Stimulated activated naive B cell treated with anti-CD40 and anti-IgM and Interleukin-4, amounts not matched to agents 10 μg/mL and 1 μg/mL and 100 μg/mL, for 72 hours (primary cell): ENCODE data around the gene ROBO3.

ENCODE experiments used
- ATAC-seq, 2 donors: fragments of 150-1000 bp; cut with Tn5 transposase; replicated peaks; 2 replicates each; pipeline ENCODE4 v1.10.0; 2021; ENCODE audit warnings: moderate library complexity in 1 of 2
- DNase-seq: peaks from one replicate; pipeline ENCODE4 v3.0.0; 2021
- H3K27ac Mint-ChIP-seq: one replicate; pipeline ENCODE4 v1.8.0; 2022; ENCODE audit warnings: mild to moderate bottlenecking, mixed read lengths
- H3K27me3 Mint-ChIP-seq, 2 donors: one replicate each; pipeline ENCODE4 v1.8.0; 2022; ENCODE audit warnings: mixed read lengths in 2 of 2
- H3K36me3 Mint-ChIP-seq, 2 donors: one replicate each; pipeline ENCODE4 v1.8.0; 2022; ENCODE audit warnings: mixed read lengths in 2 of 2, mild to moderate bottlenecking in 1 of 2
- H3K4me1 Mint-ChIP-seq, 2 donors: one replicate each; pipeline ENCODE4 v1.8.0; 2022; ENCODE audit warnings: mixed read lengths in 2 of 2, mild to moderate bottlenecking in 1 of 2
- H3K4me3 Mint-ChIP-seq, 2 donors: one replicate each; pipeline ENCODE4 v1.8.0; 2022; ENCODE audit warnings: mild to moderate bottlenecking in 2 of 2, mixed read lengths in 2 of 2, moderate library complexity in 1 of 2
- H3K9me3 Mint-ChIP-seq, 2 donors: one replicate each; pipeline ENCODE4 v1.8.0; 2022; ENCODE audit warnings: mixed read lengths in 2 of 2, mild to moderate bottlenecking in 1 of 2

Gene ROBO3

GRCh38 chr11:124896821-124897391, 31.7 kb downstream of the ROBO3 start:
- ATAC-seq (no peak), DNase-seq (no peak)
- peaks cover 44 to 45% of the 10 kb centered on the region in 2 donors for H3K27me3 Mint-ChIP-seq
- no peaks in the 10 kb centered on the region for H3K36me3 Mint-ChIP-seq
- no peak overlapping the region for H3K27ac Mint-ChIP-seq
- H3K9me3 Mint-ChIP-seq, result no peaks in the 10 kb centered on the region
- peaks cover 0 to 2% of the 10 kb centered on the region in 2 donors for H3K4me1 Mint-ChIP-seq
- no peak overlapping the region for H3K4me3 Mint-ChIP-seq

- Mint-ChIP-seq H3K9me3 (no peaks in the 10 kb centered on the region), H3K4me1 (peaks cover 0 to 2% of the 10 kb centered on the region in 2 donors), H3K4me3 (no peak within 1 kb of the TSS), H3K27me3 (peaks cover 38 to 45% of the 10 kb centered on the region in 2 donors), H3K36me3 (no peaks in the 10 kb centered on the region), H3K27ac (no peak within 1 kb of the TSS)
- ATAC-seq, result no peak
- DNase-seq, result no peak
Measured at GRCh38 chr11:124897674-124898262, 32.5 kb downstream of the ROBO3 start, which contains the start of gene ROBO4. TSS of gene ROBO4 (minus strand) at chr11:124897865. CDS start at chr11:124897795, 70 bp downstream.

- H3K36me3 Mint-ChIP-seq, result no peaks in the 10 kb centered on the region
- H3K27me3 Mint-ChIP-seq, result peaks cover 43 to 45% of the 10 kb centered on the region in 2 donors
- H3K4me1 Mint-ChIP-seq, result peaks cover 0 to 2% of the 10 kb centered on the region in 2 donors
- H3K4me3 Mint-ChIP-seq, result no peak overlapping the region
- H3K9me3 Mint-ChIP-seq, result no peaks in the 10 kb centered on the region
- no peak for DNase-seq
- H3K27ac Mint-ChIP-seq, result no peak overlapping the region
- no peak for ATAC-seq
Measured at GRCh38 chr11:124898263-124898680, 33.0 kb downstream of the ROBO3 start.

- DNase-seq, result no peak
- H3K27me3 Mint-ChIP-seq, result peaks cover 44 to 45% of the 10 kb centered on the region in 2 donors
- no peak overlapping the region for H3K4me3 Mint-ChIP-seq
- no peaks in the 10 kb centered on the region for H3K36me3 Mint-ChIP-seq
- H3K27ac Mint-ChIP-seq, result no peak overlapping the region
- no peaks in the 10 kb centered on the region for H3K9me3 Mint-ChIP-seq
- no peak for ATAC-seq
- H3K4me1 Mint-ChIP-seq, result peaks cover 0 to 2% of the 10 kb centered on the region in 2 donors
Measured at GRCh38 chr11:124898711-124899110, 33.5 kb downstream of the ROBO3 start.

GRCh38 chr11:124899383-124900145, 34.3 kb downstream of the ROBO3 start:
- DNase-seq, result no peak
- H3K4me3 Mint-ChIP-seq, result no peak overlapping the region

GRCh38 chr11:124900464-124900863, 35.2 kb downstream of the ROBO3 start:
- ATAC-seq, result no peak
- Mint-ChIP-seq H3K27ac (no peak overlapping the region), H3K9me3 (no peaks in the 10 kb centered on the region), H3K36me3 (no peaks in the 10 kb centered on the region), H3K27me3 (peaks cover 44 to 46% of the 10 kb centered on the region in 2 donors), H3K4me3 (no peak overlapping the region), H3K4me1 (peaks cover 0 to 2% of the 10 kb centered on the region in 2 donors)
- no peak for DNase-seq

More at GRCh38 chr11:124899383-124900145, 34.3 kb downstream of the ROBO3 start:
- ATAC-seq, result no peak
- Mint-ChIP-seq H3K27me3 (peaks cover 44 to 46% of the 10 kb centered on the region in 2 donors), H3K27ac (no peak overlapping the region), H3K36me3 (no peaks in the 10 kb centered on the region), H3K4me1 (peaks cover 0 to 2% of the 10 kb centered on the region in 2 donors), H3K9me3 (no peaks in the 10 kb centered on the region)

- no peak overlapping the region for H3K4me3 Mint-ChIP-seq
- no peak for ATAC-seq
- no peaks in the 10 kb centered on the region for H3K36me3 Mint-ChIP-seq
- H3K9me3 Mint-ChIP-seq, result no peaks in the 10 kb centered on the region
- peaks cover 32 to 35% of the 10 kb centered on the region in 2 donors for H3K27me3 Mint-ChIP-seq
- no peak for DNase-seq
- H3K4me1 Mint-ChIP-seq, result no peaks in the 10 kb centered on the region
- H3K27ac Mint-ChIP-seq, result no peak overlapping the region
Measured at GRCh38 chr11:124902616-124903015, 37.4 kb downstream of the ROBO3 start.

- Mint-ChIP-seq H3K36me3 (peaks cover 6 to 8% of the 10 kb centered on the region in 2 donors), H3K4me1 (no peaks in the 10 kb centered on the region), H3K9me3 (peaks cover 12 to 17% of the 10 kb centered on the region in 2 donors), H3K27ac (peak overlapping the region; percentile 33), H3K27me3 (peaks cover 42 to 75% of the 10 kb centered on the region in 2 donors), H3K4me3 (no peak overlapping the region)
- DNase-seq (no peak), ATAC-seq (no peak)
Measured at GRCh38 chr11:124915541-124916369, 50.5 kb downstream of the ROBO3 start.

- no peak for ATAC-seq
- no peaks in the 10 kb centered on the region for H3K4me1 Mint-ChIP-seq
Measured at GRCh38 chr11:124916370-124916710, 51.1 kb downstream of the ROBO3 start.

GRCh38 chr11:124917115-124917637, 51.9 kb downstream of the ROBO3 start:
- H3K4me3 Mint-ChIP-seq, result no peak overlapping the region

More at GRCh38 chr11:124916370-124916710, 51.1 kb downstream of the ROBO3 start:
- H3K4me3 Mint-ChIP-seq, result no peak overlapping the region
- H3K36me3 Mint-ChIP-seq, result peaks cover 6 to 8% of the 10 kb centered on the region in 2 donors
- DNase-seq, result no peak
- H3K27ac Mint-ChIP-seq, result peak overlapping the region; percentile 33
- H3K27me3 Mint-ChIP-seq, result peaks cover 42 to 75% of the 10 kb centered on the region in 2 donors
- peaks cover 12 to 15% of the 10 kb centered on the region in 2 donors for H3K9me3 Mint-ChIP-seq

GRCh38 chr11:124918950-124919349, 53.7 kb downstream of the ROBO3 start, which contains the start of gene HEPN1:
TSS of gene HEPN1 (plus strand) at chr11:124919250.
- peaks cover 0 to 3% of the 10 kb centered on the region in 2 donors for H3K36me3 Mint-ChIP-seq
- H3K4me1 Mint-ChIP-seq, result no peaks in the 10 kb centered on the region
- DNase-seq, result no peak
- peaks cover 52 to 82% of the 10 kb centered on the region in 2 donors for H3K27me3 Mint-ChIP-seq
- peaks cover 3 to 6% of the 10 kb centered on the region in 2 donors for H3K9me3 Mint-ChIP-seq
- peak within 1 kb of the TSS; percentile 78 for H3K27ac Mint-ChIP-seq
- no peak within 1 kb of the TSS for H3K4me3 Mint-ChIP-seq
- no peak for ATAC-seq

More at GRCh38 chr11:124917115-124917637, 51.9 kb downstream of the ROBO3 start:
- Mint-ChIP-seq H3K27me3 (peaks cover 36 to 73% of the 10 kb centered on the region in 2 donors), H3K36me3 (peaks cover 0 to 3% of the 10 kb centered on the region in 2 donors), H3K27ac (no peak overlapping the region), H3K4me1 (no peaks in the 10 kb centered on the region), H3K9me3 (peaks cover 6 to 7% of the 10 kb centered on the region in 2 donors)
- no peak for DNase-seq
- no peak for ATAC-seq

GRCh38 chr11:124919898-124920297, 54.7 kb downstream of the ROBO3 start:
- DNase-seq (no peak), ATAC-seq (no peak)
- H3K27ac Mint-ChIP-seq, result no peak overlapping the region
- no peak overlapping the region for H3K4me3 Mint-ChIP-seq
- H3K4me1 Mint-ChIP-seq, result no peaks in the 10 kb centered on the region
- H3K9me3 Mint-ChIP-seq, result peaks cover 1 to 3% of the 10 kb centered on the region in 2 donors
- peaks cover 54 to 85% of the 10 kb centered on the region in 2 donors for H3K27me3 Mint-ChIP-seq
- peaks cover 0 to 3% of the 10 kb centered on the region in 2 donors for H3K36me3 Mint-ChIP-seq

- peaks cover 58 to 85% of the 10 kb centered on the region in 2 donors for H3K27me3 Mint-ChIP-seq
- no peak overlapping the region for H3K4me3 Mint-ChIP-seq
- H3K36me3 Mint-ChIP-seq, result peaks cover 0 to 3% of the 10 kb centered on the region in 2 donors
- no peak overlapping the region for H3K27ac Mint-ChIP-seq
- H3K4me1 Mint-ChIP-seq, result no peaks in the 10 kb centered on the region
- DNase-seq (no peak), ATAC-seq (no peak)
- H3K9me3 Mint-ChIP-seq, result peaks cover 1 to 3% of the 10 kb centered on the region in 2 donors
Measured at GRCh38 chr11:124920356-124920755, 55.1 kb downstream of the ROBO3 start.
